GM19467 (cell line): Measurements from ENCODE around the gene PTPRM.
"Not testable (repeated sequence)": the region's sequence is repeated elsewhere in the genome, so short reads cannot be mapped to it uniquely, and the experiment has no call there.

ENCODE experiments used
- ATAC-seq: cut with Tn5 transposase; IDR thresholded peaks from one replicate; pipeline ENCODE4 v1.9.1; 2021; ENCODE audit warnings: mild to moderate bottlenecking, moderate library complexity; ENCODE audit not compliant: unreplicated experiment

The PTPRM gene

DNA sequence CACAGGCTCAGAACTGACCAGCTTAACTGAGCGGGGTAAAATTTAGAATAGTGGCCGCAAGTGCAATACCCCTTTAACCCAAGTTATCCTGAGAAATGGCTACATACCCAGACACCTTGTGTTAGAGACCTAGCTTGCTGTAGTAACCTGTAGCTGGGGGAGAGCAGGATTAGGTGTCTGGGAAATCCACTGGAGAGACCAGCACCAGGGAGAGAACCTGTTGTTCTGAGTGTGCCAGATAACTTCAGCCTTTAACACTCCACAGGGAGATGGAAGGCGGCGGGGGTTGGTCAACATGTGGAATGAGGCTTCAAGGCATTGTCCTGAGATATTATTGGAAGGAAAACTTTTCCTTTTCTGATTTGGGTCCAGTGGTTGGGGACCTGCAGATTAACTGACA lies 356.0 kb downstream of the PTPRM start:
- no peak for ATAC-seq

DNA sequence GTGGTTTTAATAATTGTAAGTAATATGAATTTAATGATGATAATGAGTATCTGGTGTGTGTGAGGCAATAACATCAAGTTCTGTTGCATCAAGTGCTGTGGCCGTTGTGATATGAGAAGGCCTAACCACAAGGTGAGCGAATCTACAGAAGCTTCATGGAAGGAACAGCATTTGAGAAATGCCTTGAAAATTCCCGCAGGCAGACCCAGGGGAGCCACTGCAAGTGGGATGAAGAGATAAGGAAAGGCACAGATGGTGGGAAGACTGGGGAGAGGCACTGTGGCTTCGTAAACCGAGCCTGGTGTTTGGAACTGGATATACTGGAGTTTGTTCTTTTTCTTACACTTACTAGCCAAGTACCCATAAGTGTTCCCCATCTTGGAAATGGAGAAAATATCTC lies 357.5 kb downstream of the PTPRM start:
- ATAC-seq = no peak

DNA sequence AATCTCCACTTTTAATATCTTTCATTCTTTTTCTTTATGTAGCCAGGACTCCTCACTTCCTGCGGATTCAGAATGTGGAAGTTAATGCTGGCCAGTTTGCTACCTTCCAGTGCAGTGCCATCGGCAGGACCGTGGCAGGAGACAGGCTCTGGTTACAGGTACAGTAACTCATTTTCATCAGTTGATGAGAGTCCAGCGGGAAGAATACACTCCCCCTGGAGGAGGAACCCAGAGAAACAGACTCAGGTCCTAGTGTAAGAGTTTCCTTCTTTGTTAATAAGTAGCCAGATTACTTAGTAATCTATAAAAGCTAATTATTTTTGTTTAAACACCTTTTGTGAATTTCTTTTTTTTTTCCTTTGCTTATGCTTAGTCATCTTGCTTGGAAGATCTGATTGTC lies 359.4 kb downstream of the PTPRM start:
- ATAC-seq = no peak

DNA sequence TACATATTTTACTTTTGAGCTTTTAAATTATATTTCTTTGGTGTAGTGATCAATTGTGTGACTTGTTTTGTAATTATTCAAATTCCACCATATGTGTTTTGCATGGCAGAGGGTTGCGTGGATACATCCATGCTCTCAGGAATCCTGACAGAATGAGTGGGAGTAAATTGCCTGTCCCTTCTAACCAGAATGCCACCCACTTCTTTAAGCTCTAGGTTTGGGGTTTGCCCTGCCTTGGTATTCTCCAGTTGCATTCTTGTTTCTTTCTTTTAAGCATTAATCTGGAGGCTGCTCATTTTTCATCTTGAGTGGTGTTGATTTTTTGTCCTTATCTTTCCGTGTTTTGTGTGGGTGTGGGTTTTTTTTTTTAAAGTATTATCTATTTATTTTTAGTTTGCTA lies 360.0 kb downstream of the PTPRM start:
- no peak for ATAC-seq

DNA sequence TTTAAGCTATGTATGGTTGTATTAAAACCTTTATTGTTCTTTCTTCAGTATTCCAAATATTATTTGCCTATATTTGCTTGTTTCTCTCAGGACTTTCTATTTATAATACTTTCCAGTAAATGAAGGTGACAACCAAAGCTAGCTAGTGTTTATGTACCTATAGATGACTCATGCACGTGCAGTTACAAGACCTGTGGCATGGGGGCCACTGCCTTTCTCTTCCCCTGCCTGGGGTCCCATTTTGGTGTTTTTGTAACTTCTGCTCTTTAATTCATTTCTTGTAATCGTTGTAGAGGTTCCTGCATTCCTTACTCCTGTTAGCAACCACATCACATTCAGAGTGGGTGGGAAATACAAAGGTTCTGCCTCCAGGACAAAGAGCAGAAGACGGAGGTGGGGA lies 364.6 kb downstream of the PTPRM start:
- ATAC-seq = no peak

DNA sequence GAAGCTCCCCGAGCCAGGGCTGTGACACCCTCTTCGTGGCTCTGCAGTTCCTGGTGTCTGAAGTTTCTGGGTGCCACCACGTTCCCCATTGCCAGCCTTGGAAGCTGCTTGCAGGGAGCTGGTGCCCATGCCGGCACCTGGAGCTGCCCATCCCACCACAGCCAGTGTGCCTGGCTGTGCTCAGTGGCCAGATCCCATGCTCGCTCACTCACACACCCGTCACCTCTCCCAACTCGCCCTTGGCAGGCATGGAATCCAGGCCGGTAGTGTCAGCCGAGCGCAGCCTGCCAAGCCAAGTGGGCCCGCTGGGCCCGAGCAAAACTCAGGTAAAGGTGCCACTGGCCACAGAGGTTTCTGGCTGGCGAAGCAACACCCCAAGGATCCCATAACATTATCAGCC lies 370.2 kb downstream of the PTPRM start:
- ATAC-seq = no peak

DNA sequence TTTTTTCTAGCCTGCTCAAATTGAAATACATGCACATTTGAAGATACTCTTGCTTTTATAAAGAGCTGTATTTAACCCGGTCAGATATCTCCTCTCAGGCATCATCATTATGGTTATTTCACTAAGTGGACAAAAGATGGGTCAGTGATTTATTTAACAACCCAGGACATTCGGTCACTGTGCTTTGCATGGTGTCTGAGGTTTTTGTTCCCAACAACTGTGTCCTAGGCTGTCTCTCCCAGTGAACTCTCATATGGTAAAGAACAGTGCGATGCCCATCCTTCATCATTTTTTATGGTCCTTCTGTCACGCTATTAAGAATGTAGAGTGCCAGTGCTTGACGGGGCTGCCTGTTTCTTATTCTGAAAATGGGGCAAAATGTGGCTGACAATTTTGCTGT lies 372.4 kb downstream of the PTPRM start:
- no peak for ATAC-seq

DNA sequence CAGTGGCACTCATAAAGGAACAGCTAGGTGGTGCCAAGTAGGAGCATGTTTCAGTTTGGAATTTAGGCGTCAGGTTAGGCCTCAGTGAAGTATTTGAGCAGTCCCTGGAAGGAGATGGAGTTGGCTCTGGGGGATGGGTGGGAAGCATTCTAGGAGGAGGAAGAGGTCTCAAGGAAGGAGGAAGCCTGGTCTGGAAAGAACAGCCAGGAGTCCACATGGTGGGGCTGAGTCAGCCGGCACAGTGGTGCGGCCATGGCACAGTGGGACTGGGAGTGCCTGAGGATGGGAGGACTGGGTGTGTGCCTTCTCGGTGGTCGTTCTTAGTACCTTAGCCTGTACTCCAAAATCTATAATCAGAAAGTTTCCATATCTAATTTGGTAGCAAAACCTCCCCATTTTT lies 373.3 kb downstream of the PTPRM start:
- ATAC-seq = no peak

DNA sequence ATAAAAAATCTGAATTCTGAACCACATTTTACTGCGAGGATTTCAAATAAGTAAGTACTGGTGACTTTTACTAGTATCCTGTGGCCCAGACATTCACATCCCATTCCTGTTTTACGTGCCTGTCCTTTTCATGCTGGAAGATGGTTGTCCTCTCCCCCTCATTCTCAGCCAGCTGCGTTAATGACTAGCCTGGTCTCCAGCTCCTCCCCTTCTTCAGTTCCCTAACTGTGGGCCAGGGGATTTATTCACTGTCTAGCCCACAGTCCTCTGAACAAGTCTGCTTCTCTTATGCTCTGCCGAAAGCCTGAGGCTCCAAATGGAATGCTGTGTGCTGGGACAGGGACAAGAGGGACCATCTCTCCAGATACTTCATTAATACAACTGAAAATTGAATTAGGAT lies 373.9 kb downstream of the PTPRM start:
- ATAC-seq = no peak

DNA sequence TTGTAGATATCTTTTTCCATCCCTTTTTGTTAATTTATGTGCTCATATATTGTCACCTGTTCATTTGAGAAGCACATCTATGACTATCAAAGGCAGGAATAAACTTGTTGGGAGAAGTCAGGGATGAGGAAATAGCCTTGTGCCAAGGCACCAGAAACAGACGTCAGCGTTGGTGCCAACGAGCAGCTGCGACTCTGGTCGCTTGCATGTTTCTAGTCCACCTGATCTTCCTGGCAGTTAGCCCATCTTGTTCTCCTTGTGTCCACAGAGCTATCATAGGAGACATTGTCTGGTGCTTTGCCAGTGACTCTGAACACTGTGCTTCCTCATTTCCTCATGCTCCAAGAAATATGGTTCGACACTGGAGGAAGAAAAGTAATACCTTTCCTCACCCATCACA lies 374.4 kb downstream of the PTPRM start:
- no peak for ATAC-seq

DNA sequence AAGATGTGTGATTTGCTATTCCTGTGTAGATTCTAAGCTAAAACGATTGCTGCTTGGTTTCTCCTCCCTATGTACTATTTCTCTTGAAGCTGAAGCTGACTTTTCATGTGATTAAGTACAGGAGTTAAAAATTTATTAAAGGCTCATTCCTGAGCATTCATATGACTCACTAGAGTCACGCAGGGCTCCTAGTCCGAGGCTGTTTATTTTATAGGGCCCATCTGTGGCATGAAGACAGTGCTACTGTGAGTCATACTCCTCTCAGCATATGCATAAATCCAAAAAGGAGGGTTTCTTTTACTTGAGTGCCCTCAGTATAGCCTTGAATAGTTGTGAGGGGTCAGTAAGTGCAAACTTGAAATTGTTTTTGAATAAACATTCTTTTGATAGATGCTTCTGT lies 378.8 kb downstream of the PTPRM start:
- no peak for ATAC-seq

DNA sequence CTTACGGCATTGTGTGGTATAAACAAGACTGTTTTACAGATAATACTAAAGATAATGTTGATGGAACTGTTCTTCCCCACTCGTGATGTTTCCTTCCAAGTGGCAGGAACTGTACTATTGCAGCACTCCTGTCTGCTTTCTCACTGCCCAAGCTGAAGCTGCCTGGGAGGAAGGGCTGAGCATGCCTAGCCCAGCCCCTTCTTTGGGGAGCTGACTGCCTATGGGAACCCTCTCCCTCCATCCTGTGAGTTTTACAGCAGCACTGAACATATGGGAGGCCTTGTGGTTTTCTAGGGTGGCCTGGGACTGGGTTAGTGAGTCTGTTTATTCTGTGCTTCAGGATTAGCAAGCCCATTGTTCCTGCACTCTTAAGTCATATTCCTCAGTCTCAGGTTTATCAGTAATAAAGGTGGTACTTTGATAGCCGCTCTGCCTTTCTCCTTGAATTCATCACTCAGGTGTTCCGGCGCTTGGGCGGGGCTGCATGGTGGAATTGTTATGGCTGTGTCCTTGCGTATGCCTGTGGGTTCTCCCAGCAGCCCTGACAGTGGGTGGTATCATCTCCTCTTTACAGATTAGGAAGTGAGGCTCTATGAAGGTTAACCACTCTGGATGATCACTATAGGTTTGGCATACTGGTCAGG lies 379.7 kb downstream of the PTPRM start:
- no peak for ATAC-seq

DNA sequence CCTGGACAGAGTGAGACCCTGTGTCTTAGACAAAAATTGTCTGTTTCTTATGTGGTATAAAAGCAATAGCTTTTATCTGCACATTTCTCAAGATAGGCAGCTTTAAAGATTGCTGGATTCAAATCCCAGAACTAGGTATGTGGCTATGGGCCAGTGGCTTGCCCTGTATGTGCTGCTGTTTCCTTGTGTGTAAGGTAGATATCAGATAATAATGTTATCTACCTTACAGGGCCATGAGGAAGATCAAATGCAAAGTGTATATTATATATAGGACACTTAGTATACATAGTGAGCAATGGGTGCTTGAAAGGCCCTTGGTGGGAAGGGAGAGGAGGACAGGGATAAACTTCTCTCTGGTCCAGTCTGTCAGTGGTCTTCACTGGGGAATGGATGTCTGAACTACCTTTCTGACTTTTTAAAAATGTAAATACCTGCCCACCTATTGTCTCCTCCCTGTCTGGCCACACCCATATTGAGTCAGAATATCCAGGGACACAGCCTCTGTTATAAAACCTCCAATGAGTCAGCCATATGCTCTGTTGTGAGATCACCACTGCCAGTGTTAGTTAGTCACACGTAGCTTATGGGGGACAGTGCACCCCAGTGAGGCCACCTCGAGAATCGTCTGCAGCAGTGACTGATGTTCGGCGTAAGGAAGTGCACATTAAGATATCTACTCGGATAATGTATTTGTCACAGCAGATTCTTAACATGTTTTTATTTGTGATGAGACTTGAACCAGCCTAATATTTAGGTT lies 383.4 kb downstream of the PTPRM start:
- ATAC-seq = no peak

DNA sequence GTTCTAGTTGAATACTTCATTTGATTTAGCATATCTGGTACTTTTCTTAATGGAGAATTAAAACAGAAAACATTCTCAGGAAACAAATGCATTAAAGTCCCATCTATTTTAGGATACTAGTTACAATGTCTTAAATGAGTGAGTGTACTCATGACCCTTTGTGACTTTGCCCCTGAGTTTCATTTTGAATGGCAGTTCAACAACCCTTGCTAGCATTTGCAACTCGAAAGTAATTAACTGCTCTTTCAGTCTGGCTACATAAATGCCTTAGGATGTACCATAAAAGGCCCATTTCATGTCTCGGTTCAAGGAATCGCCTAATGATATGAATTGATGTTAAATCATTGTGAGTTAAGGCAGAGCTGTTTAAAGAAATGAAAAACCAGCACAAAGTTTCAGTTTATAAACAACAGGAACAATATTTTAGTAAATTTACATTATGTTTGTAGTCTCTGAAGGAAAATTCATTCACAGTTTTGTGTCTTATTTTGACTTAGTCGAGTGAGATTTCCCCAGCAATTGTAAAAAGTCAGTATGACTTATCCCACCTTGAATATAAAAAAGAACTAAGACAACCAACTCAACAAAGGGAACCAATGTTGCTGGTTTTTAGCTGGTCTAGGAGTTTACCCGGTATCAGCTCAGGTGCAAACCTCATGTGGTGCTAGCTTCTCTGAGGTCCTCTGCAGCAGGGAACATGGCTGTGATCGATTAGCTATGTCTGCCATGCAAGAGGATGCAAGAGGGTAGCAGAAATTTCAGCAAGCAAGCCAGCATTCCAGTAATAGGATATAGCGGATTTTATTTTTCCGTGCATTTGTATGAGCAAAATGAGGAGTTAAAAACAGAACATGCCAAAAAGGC lies 386.2 kb downstream of the PTPRM start:
- ATAC-seq = peak; percentile 90

DNA sequence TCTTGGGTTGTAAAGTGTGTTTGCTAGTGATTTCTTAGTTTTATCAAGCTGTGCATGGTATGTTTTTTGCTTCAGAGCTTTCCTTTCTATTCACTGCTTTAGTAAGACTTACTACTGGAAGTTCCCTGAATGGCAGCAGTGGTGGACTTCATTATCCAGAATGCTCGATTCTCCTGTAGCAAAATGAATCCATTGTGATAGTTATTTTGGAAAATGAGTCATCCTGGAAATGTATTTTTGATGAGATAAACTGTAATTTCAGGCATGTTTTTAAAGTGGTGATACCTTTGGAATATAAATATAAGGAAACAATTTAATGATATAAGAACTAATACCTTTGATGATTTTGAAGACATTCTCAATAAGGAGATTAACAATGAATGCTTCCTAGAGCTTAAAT lies 387.1 kb downstream of the PTPRM start:
- ATAC-seq = no peak

DNA sequence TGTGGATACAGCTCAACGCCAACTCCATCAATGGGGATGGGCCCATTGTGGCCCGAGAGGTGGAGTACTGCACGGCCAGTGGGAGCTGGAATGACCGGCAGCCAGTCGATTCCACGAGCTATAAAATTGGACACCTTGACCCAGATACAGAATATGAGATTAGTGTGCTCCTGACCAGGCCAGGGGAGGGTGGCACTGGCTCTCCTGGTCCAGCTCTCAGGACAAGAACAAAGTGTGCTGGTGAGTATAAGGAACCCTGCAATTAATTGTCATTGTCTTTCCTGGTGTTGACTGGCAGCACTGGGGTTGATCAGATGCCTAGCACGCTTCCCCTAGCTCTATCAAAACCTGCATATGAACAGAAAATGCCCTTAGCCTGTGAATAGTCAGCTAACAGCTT lies 388.1 kb downstream of the PTPRM start:
- ATAC-seq = no peak

DNA sequence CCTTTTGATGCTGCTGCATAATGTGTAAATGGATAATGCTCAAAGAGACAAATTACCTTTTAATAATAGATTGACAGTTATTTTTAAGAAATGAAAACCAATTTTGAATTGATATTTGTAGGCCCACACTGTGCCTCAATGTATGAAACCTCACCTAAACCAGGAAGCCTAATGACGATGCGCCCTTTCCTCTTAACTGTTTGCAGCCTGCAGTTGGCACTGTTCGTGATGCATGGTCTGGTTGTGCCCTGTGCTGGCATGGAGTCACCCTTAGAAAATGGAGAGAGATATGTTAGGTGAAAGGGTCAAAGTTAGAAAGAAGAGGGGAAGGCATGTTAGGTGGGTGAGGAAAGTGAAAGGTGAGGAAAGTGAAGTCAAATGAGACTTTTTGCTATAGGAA lies 390.2 kb downstream of the PTPRM start:
- ATAC-seq = no peak

DNA sequence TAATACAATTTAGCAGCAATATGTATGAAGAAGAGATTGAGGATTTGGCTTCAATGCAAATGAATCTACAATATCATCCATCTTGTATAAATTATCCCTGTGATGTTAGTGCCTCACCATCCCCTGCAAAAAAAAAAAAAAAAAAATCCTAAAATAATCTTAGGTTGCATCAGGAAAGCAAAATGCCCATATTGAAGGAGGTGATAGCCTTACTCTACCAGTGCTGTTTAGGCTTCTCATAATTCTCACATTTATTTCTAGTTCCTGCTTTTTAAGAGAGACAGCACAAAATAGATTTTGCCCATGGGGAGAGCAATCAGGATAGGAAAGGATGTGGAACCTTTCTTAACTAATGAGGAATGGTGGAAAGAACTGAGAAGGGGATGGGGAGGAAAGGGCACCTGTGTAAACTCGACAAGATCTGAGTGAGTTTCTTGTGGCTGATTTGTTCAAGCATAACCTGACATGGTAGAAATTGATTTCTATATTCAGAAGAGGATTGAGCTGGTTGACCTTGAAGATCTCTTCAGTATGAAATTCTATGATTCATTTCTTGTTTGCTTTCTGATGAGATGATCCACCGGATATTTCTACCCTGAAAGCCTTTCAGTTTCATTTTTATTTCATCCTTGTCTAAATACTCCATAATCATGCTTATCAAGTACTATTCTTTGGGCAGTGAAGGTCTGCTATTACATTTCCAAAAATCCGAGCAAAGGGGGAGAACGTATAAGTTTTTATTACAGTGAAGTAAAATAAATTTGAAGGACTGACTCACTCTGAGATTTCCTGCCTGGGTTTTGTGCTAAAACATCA lies 391.2 kb downstream of the PTPRM start:
- ATAC-seq = no peak

DNA sequence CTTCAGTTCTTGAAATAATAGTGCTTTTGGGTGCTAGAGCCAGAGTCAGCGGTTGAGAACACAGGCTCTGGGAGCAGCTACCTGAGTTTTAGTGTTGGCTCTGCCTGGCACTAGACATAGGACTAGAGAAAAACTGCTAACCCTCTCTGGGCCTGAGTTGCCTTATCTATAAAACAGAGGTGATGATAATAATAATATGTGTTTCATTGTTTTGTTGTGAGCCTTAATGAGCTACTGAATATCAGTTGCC lies 391.7 kb downstream of the PTPRM start:
- ATAC-seq = no peak

DNA sequence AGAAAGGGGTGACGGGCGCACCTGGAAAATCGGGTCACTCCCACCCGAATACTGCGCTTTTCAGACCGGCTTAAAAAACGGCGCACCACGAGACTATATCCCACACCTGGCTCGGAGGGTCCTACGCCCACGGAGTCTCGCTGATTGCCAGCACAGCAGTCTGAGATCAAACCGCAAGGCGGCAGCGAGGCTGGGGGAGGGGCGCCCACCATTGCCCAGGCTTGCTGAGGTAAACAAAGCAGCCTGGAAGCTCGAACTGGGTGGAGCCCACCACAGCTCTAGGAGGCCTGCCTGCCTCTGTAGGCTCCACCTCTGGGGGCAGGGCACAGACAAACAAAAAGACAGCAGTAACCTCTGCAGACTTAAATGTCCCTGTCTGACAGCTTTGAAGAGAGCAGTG lies 399.6 kb downstream of the PTPRM start:
- ATAC-seq = not testable (repeated sequence)

DNA sequence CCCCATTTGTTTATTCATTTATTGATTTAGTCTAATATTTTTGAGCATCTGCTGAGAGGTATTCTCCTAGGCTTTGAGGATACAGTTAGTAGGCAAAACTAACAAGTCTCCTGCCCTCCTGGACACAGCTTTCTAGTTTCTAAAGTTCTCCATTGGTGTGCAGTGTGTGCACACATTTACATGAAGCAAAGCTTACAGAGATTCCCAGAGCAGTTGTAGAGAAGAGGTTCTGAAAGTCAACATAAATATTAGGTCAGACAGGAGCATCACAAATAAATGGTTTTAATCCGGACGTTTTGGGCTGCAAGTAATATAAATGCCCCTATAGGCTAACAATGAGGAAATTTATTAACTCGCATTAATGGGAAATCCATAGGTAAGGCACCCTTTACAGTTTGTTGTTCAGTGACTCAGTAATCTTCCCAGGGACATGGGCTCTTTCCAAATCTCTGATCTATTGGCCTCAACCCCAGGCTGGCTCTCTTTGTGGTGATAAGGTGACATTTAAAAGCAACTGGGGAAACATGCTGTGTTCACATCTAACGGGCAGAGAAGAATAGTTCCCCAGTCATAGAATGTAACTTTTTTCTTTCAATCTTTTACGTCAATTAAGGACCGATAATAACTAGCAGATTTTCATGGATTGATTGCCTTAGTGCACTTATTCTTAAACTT lies 407.2 kb downstream of the PTPRM start:
- ATAC-seq = no peak
